ENCODE data around the gene MBOAT1. TPM values are rescaled to one million over a fixed set of nuclear protein-coding genes. Genes with fewer than 3 reads are reported as not detected.
"Not testable (repeated sequence)": the region's sequence is repeated elsewhere in the genome, so short reads cannot be mapped to it uniquely, and the experiment has no call there.

MBOAT1 gene
- total RNA-seq, 1 donor from 2014 or later, result 9.3 TPM

GRCh38 chr6:20169786-20170185, 42.5 kb downstream of the MBOAT1 start:
- no peak for DNase-seq

- DNase-seq, result no peak
Measured at GRCh38 chr6:20169119-20169557, 43.1 kb downstream of the MBOAT1 start.

DNA sequence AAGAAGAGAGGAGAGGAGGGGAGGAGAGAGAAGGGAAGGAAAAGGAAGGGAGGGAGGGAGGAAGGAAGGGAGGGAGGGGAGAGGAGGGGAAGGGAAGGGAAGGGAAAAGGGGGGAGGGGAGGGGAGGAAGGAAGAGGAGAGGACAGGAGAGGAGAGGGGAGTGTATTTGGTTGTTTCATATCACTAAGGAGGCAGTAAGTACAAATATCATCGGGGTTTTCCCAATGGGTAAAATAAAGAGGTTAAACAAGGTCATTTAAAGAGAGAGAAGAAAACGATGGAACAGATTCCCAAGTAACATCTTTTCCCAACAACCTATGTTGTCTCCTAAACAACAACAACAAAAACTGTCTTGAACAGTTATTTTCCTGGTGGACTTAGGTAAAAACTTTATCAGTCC, 43.6 kb downstream of the MBOAT1 start:
- no peak for DNase-seq

DNA sequence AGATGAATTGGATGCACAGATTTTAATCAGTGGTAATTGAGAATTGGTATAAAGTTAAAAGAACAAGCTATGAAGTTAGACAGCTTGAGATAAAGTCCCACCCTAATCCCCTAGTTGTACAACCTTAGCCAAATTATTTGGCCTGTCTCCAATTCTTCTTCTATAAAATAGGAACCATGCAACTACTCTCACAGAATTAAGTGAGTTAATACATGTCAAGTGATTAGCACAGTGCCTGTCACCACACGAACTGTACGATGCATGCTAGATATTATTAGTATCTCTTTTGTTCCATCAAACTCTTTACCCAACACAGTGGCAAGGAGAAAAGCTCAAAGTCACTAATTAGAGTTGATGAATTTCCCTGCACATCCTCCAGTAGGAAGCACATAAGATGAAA, 44.7 kb downstream of the MBOAT1 start:
- DNase-seq, result no peak

DNA sequence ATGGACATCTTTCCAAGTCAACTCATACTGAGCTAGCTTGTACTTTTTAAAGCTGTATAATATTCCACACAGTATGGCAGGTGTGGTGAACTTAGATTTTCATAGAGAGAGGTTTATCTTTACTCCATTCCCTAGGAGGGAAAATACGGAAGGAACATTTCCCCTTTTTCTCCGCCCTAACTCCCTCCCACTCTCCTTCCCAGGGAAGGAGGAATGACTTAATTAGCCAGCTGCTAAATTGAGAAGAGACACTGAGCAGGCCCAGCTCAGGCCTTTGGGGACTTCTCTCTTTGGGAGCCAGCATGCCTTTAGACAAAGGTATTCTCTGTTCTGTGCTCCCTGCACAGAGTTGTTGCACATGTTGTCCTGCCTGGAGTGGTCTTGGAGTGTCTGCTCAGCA, 46.1 kb downstream of the MBOAT1 start:
- no peak for DNase-seq

DNA sequence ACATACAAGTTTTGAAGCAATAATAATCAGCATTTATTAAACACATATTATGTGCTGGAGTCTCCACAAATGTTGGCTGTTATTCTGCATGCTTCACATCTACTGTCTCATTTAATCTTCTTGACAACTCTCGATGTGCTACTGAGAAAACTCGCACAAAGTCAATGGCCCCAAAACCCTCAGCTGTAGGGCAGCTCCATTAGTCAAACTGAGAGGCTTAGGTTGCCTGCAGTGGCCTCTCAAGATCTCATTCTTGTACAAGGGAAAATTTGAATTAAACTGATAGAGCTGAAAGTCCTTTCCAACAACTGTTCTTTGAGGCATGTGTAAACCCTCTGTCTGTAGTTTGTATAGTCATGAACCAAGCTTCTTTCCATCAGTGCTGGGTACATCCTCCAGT, 49.8 kb downstream of the MBOAT1 start:
- no peak for DNase-seq

DNA sequence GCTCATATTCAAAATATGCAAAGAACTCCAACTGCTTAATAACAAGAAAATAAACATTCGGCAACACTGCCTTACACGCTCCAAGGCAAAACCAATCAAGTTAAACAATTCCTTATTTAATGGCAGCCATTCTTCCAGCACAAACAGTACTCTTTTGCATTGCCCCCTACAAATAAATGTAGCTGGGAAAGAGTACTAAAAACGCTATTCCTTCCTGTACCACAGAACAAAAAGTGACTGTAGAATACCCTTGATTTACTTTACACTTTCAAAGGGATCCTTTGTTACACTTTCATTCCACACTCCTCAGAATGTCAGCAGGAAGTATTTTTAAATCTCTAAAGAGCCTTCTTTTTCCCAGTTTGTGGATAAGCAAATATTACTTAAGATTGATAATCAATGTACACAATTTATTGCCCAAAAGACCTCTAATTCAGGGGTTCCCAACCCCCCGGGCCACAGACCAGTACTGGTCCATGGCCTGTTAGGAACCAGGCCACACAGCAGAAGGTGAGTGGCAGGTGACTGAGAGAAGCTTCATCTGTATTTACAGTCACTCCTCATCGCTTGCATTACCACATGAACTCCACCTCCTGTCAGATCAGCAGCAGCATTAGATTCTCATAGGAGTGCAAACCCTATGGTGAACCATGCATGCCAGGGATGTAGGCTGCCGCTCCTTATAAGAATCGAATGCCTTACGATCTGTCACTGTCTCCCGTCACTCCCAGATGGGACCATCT, 51.6 kb downstream of the MBOAT1 start:
- DNase-seq, result no peak

- DNase-seq, result no peak
Measured at GRCh38 chr6:20159781-20160540, 52.3 kb downstream of the MBOAT1 start.

DNA sequence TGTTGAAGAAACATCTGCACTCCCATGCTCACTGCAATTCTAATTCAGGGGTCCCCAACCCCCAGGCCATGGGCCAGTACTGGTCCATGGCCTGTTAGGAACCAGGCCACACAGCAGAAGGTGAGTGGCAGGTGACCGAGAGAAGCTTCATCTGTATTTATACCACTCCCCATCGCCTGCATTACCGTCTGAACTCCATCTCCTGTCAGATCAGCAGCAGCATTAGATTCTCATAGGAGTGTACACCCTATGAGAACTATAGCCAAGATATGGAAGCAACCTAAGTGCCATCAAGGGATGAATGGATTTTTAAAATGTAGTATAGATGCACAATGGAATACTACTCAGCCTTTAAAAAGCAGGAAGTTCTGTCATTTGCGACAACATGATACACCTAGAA, 53.2 kb downstream of the MBOAT1 start:
- DNase-seq, result no peak

DNA sequence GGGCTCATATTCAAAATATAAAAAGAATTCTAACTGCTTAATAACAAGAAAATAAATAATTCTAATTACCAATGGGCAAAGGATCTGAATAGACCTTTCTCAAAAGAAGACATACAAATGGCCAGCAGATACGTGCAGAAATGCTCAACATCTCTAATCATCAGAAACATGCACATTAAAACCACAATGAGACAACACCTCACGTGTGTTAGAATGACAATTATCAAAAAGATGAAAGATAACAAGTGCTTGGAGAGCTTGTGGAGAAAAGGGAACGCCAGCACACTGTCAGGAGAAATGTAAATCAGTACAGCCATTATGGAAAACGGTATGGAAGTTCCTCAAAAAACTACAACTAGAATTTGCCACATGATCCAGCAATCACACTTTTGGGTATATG, 53.6 kb downstream of the MBOAT1 start:
- no peak for DNase-seq

- no peak for DNase-seq
Measured at GRCh38 chr6:20156824-20157223, 55.4 kb downstream of the MBOAT1 start.

- no peak for DNase-seq
Measured at GRCh38 chr6:20154753-20155152, 57.5 kb downstream of the MBOAT1 start.

GRCh38 chr6:20153194-20153593, 59.1 kb downstream of the MBOAT1 start:
- DNase-seq, result no peak

GRCh38 chr6:20148433-20148832, 63.8 kb downstream of the MBOAT1 start:
- no peak for DNase-seq

DNA sequence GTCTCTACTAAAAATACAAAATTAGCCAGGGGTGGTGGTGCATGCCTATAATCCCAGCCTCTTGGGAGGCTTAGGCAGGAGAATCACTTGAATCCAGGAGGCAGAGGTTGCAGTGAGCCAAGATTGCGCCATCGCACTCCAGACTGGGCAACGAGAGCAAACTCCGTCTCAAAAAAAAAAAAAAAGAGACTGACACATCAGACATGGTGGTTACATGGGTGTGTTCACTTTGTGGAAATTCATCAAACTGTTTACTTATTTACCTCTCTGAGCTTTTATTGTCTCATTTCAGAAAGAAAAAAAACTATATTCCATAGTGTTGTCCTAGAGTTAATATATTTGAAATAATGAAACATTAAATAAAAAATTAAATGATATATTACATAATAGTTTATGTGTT, 64.8 kb downstream of the MBOAT1 start:
- DNase-seq, result no peak

DNA sequence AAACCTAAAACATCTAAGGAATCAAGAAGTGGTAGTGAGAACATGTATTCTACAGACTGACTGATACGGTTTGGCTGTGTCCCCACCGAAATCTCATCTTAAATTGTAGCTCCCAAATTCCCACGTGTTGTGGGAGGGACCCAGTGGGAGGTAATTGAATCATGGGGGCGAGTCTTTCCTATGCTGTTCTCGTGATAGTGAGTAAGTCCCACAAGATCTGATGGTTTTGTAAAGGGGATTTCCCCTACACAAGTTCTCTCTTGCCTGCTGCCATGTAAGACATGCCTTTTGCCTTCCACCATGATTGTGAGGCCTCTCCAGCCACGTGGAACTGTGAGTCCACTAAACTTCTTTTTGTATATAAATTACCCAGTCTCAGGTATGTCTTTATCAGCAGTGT, 65.4 kb downstream of the MBOAT1 start:
- DNase-seq, result not testable (repeated sequence)

- DNase-seq, result no peak
Measured at GRCh38 chr6:20146291-20146690, 66.0 kb downstream of the MBOAT1 start.

DNA sequence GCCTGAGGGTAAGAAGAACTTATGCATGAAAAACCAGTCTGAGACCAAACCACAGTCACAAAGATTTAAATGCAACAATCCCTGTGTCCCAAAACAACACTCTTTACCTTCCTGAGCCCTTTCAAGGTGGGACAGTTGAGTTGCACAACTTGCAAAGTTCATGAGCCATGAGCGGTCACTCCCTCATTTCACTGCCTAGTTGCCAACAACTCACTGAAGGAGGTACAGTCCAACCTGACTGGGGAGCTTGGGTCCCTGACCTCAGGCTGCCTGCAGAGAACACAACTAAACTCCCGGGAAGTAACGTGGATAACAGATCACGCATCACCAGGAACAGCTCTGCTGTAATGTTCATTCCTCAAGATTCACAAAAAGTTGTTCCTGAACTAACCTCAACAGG, 69.4 kb downstream of the MBOAT1 start:
- no peak for DNase-seq

GRCh38 chr6:20141931-20142330, 70.3 kb downstream of the MBOAT1 start:
- DNase-seq, result no peak

DNA sequence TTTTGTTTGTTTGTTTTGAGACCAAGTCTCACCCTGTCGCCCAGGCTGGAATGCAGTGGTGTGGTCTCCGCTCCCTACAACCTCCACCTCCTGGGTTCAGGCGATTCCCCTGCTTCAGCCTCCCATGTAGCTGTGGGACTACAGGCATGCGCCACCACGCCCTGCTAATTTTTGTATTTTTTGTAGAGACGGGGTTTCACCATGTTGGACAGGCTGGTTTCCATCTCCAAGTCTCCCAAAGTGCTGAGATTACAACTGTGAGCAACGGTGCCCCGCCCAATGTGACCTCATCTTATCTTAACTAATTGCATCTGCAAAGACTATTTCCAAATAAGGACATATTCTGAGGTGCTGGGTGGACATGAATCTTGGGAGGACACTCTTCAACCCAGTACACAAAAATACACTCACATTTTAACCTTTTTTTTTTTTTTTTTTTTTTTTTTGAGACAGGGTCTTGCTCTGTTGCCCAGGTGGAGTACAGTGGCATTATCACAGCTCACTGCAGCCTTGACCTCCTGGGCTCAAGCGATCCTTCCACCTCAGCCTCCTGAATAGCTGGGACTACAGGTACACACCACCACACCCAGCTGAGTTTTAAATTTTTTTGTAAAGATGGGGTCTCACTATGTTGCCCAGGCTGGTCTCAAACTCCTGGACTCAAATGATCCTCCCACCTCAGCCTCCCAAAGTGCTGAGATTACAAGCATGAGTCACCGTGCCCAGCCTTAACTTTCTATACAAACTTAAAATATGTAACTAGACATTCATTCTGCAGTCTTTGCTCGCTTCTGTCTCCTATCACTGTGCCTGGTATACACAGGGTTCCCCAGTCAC, 72.9 kb downstream of the MBOAT1 start:
- not testable (repeated sequence) for DNase-seq

- DNase-seq, result no peak
Measured at GRCh38 chr6:20137837-20138236, 74.4 kb downstream of the MBOAT1 start.

- no peak for DNase-seq
Measured at GRCh38 chr6:20137240-20137639, 75.0 kb downstream of the MBOAT1 start.

DNA sequence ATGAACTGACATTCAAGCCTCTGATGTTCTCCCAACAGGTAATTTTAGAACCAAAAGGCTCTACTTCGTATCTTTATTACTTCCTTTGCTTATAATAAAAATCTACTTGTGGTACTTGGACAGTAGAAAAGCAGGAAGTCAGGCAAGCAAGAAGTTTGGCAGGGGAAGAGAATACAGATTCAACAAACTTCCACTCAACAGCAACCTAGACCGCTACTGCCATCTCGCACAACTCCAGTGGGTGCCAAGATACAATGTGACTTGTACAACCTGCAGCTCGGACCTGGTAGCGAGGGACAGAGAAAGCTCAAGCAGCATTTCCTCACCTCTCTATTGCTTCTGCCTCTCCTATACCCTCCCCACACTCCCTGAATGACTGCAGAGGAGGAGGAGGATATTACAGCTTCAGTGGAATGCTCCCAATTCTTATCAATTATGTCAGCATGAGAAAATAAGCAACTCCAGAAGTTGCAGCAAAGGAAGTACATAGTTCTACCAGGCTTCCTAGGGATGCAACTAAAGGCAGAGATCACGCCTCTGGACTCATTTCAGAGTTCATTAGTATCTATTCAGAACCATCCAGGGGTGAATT, 76.5 kb downstream of the MBOAT1 start:
- DNase-seq, result no peak

Measured in tongue (tissue), 2 donors.